Measurements from ENCODE around the gene TEX38. TPM values are rescaled to one million over a fixed set of nuclear protein-coding genes. Genes with fewer than 3 reads are reported as not detected.
A peak's percentile ranks its signal among the peaks of the same experiment; 100 is the strongest.
"Not testable (repeated sequence)": the region's sequence is repeated elsewhere in the genome, so short reads cannot be mapped to it uniquely, and the experiment has no call there.

Gene TEX38
- total and polyA plus RNA-seq, 8 donors = not detected

GRCh38 chr1:46690931-46691421 lies 19.3 kb downstream of the TEX38 start:
- Histone ChIP-seq H3K36me3 (peaks cover 41 to 85% (median 76%) of the 10 kb centered on the region in 4 donors), H3K4me1 (peaks cover 22 to 61% (median 37%) of the 10 kb centered on the region in 4 donors), H3K27ac (peak overlapping the region in 1 of 5 donors; percentile 42), H3K27me3 (no peaks in the 10 kb centered on the region), H3K4me3 (no peak overlapping the region), H3K9me3 (no peaks in the 10 kb centered on the region)
- WGBS, 5 donors = 67 to 84% (median 79%) methylated on average over 2 of the region's 2 CpGs
- intact Hi-C loops (cut with DNase I; ENCODE audit: low total_unique reads) = no loop called here
- TF ChIP-seq CTCF (IDR thresholded peaks at IDR 0.05) (no peak), EP300 (IDR thresholded peaks at IDR 0.05) (no peak), POLR2A (IDR thresholded peaks at IDR 0.05) (no peak), POLR2AphosphoS5 (IDR thresholded peaks at IDR 0.05) (no peak)
- no peak for DNase-seq

- no peaks in the 10 kb centered on the region for H3K27me3 ChIP-seq
These were observed 20.5 kb downstream of the TEX38 start for GRCh38 chr1:46691997-46692790.

GRCh38 chr1:46692811-46693770 lies 21.4 kb downstream of the TEX38 start:
- no peak overlapping the region for H3K4me3 ChIP-seq
- H3K27me3 ChIP-seq = no peaks in the 10 kb centered on the region
- peaks cover 49 to 85% (median 77%) of the 10 kb centered on the region in 4 donors for H3K36me3 ChIP-seq
- TF ChIP-seq POLR2AphosphoS5 (IDR thresholded peaks at IDR 0.05) (no peak), POLR2A (IDR thresholded peaks at IDR 0.05) (no peak), CTCF (IDR thresholded peaks at IDR 0.05) (no peak), EP300 (IDR thresholded peaks at IDR 0.05) (no peak)
- no peak for DNase-seq
- peaks cover 9 to 46% (median 20%) of the 10 kb centered on the region in 4 donors for H3K4me1 ChIP-seq
- H3K9me3 ChIP-seq = no peaks in the 10 kb centered on the region
- H3K27ac ChIP-seq = no peak overlapping the region
- WGBS, 5 donors = 28 to 81% (median 64%) methylated on average over 3 of the region's 3 CpGs
- intact Hi-C loops (cut with DNase I; ENCODE audit: low total_unique reads) = no loop called here

More at GRCh38 chr1:46691997-46692790, 20.5 kb downstream of the TEX38 start:
- peaks cover 15 to 49% (median 28%) of the 10 kb centered on the region in 4 donors for H3K4me1 ChIP-seq
- peaks cover 49 to 85% (median 77%) of the 10 kb centered on the region in 4 donors for H3K36me3 ChIP-seq
- intact Hi-C loops (cut with DNase I; ENCODE audit: low total_unique reads) = no loop called here
- H3K4me3 ChIP-seq = no peak overlapping the region
- no peak for DNase-seq
- no peaks in the 10 kb centered on the region for H3K9me3 ChIP-seq
- 54 to 71% (median 59%) methylated on average over 6 of the region's 6 CpGs for WGBS, 5 donors
- TF ChIP-seq POLR2A (IDR thresholded peaks at IDR 0.05) (no peak), EP300 (IDR thresholded peaks at IDR 0.05) (no peak), POLR2AphosphoS5 (IDR thresholded peaks at IDR 0.05) (no peak), CTCF (IDR thresholded peaks at IDR 0.05) (no peak)
- H3K27ac ChIP-seq = no peak overlapping the region

- H3K9me3 ChIP-seq; H3K4me3 ChIP-seq; H3K27me3 ChIP-seq; DNase-seq; H3K27ac ChIP-seq; intact Hi-C loops (cut with DNase I; ENCODE audit: low total_unique reads): not testable (repeated sequence)
- Histone ChIP-seq H3K36me3 (peaks cover 37 to 83% (median 75%) of the 10 kb centered on the region in 4 donors), H3K4me1 (peaks cover 0 to 35% (median 10%) of the 10 kb centered on the region in 4 donors)
- WGBS, 5 donors = 89 to 100% (median 95%) methylated on average over 4 of the region's 4 CpGs
These were observed 23.0 kb downstream of the TEX38 start for GRCh38 chr1:46694676-46695075.
